Urothelium cell line (cell line): ENCODE results near the gene GAL3ST1.
"Not testable (repeated sequence)": the region's sequence is repeated elsewhere in the genome, so short reads cannot be mapped to it uniquely, and the experiment has no call there.

Source experiments
- DNase-seq: peaks from one replicate; pipeline ENCODE4 v3.0.0; 2011; ENCODE audit warnings: low spot score, mixed read lengths
- FAIRE-seq: peaks from 2 replicates; lab custom pipeline; 2011; peaks lifted over from hg19 to GRCh38; lab: Jason Lieb, UNC

Gene GAL3ST1

GRCh38 chr22:30566125-30566524 lies 8.3 kb downstream of the GAL3ST1 start:
- DNase-seq (no peak), FAIRE-seq (peak; percentile 63)

GRCh38 chr22:30565341-30565740 lies 9.1 kb downstream of the GAL3ST1 start:
- DNase-seq (no peak), FAIRE-seq (no peak)

GRCh38 chr22:30564761-30565119 lies 9.7 kb downstream of the GAL3ST1 start:
- no peak for DNase-seq
- FAIRE-seq, result peak; percentile 20

GRCh38 chr22:30564045-30564760 lies 10.3 kb downstream of the GAL3ST1 start:
- FAIRE-seq (peak; percentile 13), DNase-seq (no peak)

- DNase-seq (no peak), FAIRE-seq (no peak)
These were observed 12.1 kb downstream of the GAL3ST1 start for GRCh38 chr22:30562366-30562765.

- DNase-seq (no peak), FAIRE-seq (no peak)
These were observed 12.9 kb downstream of the GAL3ST1 start for GRCh38 chr22:30561402-30562189.

GRCh38 chr22:30560643-30561202 lies 13.7 kb downstream of the GAL3ST1 start:
- FAIRE-seq, result not testable (repeated sequence)

GRCh38 chr22:30559889-30560288 lies 14.6 kb downstream of the GAL3ST1 start:
- peak; percentile 82 for FAIRE-seq
- DNase-seq, result no peak

More at GRCh38 chr22:30560643-30561202, 13.7 kb downstream of the GAL3ST1 start:
- peak; percentile 41 for DNase-seq

GRCh38 chr22:30557243-30557642 lies 17.2 kb downstream of the GAL3ST1 start:
- DNase-seq (no peak), FAIRE-seq (no peak)

- DNase-seq (no peak), FAIRE-seq (no peak)
These were observed 18.1 kb downstream of the GAL3ST1 start for GRCh38 chr22:30556388-30556787.

GRCh38 chr22:30555282-30556210 lies 18.9 kb downstream of the GAL3ST1 start:
- DNase-seq (no peak), FAIRE-seq (no peak)

GRCh38 chr22:30553971-30554370 lies 20.5 kb downstream of the GAL3ST1 start:
- no peak for FAIRE-seq
- no peak for DNase-seq

GRCh38 chr22:30552719-30553118 lies 21.7 kb downstream of the GAL3ST1 start:
- FAIRE-seq (no peak), DNase-seq (no peak)

GRCh38 chr22:30551813-30552212 lies 22.7 kb downstream of the GAL3ST1 start:
- not testable (repeated sequence) for DNase-seq, FAIRE-seq

- DNase-seq (no peak), FAIRE-seq (no peak)
These were observed 27.3 kb downstream of the GAL3ST1 start for GRCh38 chr22:30547188-30547587.

- FAIRE-seq (no peak), DNase-seq (no peak)
These were observed 27.8 kb downstream of the GAL3ST1 start, which contains the start of gene SEC14L6 for GRCh38 chr22:30546616-30547015. TSS of gene SEC14L6 (minus strand) at chr22:30546741. CDS start at chr22:30546682, 59 bp downstream.

GRCh38 chr22:30542811-30543188 lies 31.7 kb downstream of the GAL3ST1 start:
- DNase-seq (no peak), FAIRE-seq (no peak)

- no peak for FAIRE-seq
- no peak for DNase-seq
These were observed 32.3 kb downstream of the GAL3ST1 start for GRCh38 chr22:30541961-30542810.

- FAIRE-seq, result not testable (repeated sequence)
These were observed 33.0 kb downstream of the GAL3ST1 start for GRCh38 chr22:30541511-30541910.

GRCh38 chr22:30539368-30539767 lies 35.1 kb downstream of the GAL3ST1 start:
- no peak for DNase-seq
- no peak for FAIRE-seq

More at GRCh38 chr22:30541511-30541910, 33.0 kb downstream of the GAL3ST1 start:
- not testable (repeated sequence) for DNase-seq
